Measurements from ENCODE around the gene SCIMP.
A peak's percentile ranks its signal among the peaks of the same experiment; 100 is the strongest.
"Not testable (repeated sequence)": the region's sequence is repeated elsewhere in the genome, so short reads cannot be mapped to it uniquely, and the experiment has no call there.

Gene SCIMP

DNA sequence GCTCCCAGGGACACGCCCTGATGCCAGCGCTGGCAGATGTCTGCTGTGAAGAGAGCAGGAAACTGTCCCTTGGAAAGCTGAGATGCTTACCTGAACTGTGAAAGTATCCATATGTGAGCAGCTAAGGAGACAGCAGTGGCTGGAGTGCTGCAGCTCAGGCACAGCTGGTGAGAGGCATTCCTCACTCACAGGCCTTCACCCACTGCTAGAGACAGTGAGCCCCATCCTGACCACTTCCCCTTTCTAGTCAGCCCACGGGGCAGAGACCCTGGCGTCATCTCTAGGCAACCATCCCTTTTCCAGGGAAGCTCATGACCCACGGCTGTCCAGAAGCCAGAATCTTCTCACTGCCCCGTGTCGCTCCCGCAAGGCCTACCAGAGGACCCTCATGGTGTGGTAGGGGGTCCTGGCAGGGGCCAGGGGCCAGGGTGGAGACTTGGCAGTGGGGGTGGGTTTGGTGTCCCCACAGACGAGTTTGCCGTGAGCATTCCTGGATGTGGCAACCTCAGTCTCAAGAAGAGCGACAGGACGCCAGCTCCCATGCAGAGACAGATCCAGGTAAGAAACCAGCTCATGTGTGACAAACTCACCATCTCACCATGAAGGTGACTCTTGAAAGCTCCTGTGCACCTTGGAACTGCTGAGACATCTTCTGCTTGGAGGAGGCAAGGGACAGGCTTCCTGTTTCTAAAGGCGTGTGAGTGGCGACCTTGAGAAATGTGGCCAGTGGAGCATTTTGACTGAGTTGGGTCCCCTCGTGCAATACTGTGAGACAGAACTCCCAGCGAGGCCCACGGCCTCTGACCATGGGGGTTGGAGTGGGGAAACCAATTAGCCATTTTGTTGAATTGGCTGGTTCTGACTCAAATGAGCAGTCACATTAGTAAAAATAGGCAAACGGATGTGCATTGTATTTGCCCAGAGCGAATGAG lies at the start of gene SCIMP:
Gene SCIMP (minus strand): TSS at position 216 of the 932 bp plus-strand sequence. CDS start 105 bp downstream, at position 111.
- no peak for DNase-seq

DNA sequence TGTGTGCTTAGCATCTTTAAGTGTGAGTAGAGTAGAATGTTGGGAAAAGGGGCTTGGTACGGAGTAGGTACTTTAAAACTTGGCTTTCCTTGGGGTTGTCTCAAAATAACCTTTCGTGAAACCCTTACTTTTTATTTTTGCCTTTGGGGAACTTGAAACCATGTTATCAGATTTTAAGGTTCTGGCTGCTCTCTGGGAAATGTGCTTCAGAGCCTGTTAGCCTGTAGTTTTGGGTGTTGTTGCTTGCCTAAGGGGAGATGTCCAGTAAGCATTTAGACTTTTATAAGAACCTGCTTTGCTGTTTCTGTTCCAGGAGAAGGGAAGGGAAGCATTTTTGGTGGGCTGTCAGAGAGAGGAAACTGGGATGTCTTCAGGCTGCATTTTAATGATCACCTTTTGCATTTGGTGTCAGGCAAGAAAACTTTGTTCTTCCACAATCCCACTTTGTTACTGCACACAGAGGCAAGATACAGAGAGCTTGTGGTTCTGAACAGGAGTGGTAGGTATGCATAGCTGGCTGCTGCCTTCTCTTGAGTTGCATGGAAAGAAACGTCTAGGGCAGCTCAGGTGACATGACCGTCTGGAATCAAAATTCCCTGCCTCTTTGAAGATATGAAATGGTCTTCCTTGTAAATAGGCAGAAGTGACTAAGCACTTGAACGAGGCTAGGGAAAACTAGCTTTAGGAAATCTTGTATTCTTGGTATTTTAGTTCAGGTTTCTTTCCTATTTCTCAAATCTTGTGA lies 49.1 kb upstream of the SCIMP start:
- DNase-seq: no peak

DNA sequence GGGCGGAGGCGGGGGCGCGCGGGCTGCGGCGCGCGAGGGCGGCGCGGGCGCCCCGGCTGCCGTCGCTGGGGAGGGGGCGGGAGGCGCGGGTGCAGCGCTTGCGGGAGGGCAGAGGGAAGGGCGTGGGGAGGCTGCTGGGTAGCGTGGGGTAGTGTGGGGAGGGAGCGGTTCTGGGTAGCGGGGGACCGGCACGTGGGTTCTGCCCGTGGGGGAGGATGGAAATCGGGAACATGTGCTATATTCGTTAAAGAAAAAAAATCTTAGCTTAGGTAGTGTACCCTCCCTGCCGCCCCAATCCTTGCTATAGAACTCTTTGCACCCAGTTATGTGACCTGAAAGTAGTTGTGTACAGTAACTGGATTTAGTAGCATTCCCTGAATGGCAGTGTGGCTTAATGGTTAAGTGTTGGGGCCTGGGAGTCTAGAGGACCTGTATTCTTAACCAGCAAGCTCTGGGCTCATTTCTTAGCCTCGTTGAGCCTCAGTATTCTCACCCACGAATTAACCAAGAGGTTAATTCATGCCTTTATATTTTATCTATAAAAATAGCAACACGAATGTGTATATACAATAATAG lies 48.1 kb upstream of the SCIMP start:
- no peak for DNase-seq

DNA sequence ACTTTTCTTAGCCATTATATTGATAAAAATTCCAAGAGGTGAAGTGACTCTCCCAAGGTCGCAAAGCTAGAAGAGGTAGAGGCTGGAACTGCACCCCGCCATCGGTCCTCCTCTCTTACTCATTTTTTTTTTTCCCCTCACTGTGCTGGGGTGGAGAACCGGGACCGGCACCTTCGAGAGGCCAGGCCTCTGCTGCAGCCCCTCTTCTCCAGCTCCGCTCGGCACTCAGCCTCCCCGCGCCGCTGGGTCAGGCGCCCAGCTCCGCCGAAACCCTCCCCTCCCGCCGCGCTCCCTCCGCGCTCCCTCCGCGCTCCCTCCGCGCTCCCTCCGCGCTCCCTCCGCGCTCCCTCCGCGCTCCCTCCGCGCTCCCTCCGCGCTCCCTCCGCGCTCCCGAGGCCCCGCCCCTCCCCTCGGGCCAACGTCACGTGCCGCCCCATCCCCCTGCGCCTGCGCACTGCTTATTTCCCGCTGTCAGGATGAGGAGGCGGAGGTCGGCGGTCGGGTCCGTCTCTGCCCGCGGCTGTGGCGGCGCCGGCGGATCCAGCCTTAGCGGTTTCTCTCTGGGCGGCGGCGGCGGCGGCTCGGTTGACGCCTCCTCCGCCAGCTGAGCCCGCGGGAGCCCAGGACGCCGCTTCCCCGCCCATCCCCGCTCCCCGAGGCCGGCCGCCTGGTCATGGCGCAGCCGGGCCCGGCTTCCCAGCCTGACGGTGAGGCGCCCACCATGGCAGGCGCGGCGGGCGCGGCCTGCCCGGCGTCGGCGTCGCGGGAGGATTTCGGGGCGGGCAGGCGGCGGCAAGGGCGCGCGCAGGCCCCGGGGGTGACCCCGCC lies 47.4 kb upstream of the SCIMP start, which contains the start of gene RABEP1:
Gene RABEP1 (plus strand): TSS at position 471 of the 828 bp plus-strand sequence. CDS start 203 bp downstream, at position 674.
- peak; percentile 48 for DNase-seq

DNA sequence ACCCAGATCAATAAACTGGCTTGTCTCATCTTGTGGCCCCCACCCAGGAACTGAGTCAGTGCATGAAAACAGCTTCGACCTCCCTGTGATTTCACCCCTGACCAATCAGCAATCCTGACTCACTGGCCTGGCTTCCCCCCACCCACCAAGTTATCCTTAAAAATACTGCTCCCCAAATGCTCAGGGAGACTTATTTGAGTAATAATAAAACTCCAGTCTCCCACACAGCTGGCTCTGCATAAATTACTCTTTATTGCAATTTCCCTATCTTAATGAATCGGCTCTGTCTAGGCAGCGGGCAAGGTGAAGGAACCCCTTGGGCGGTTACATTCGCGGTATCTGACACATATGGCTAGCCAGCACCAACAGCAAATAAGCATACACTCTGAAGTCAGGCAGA lies 37.7 kb upstream of the SCIMP start:
- DNase-seq: no peak

DNA sequence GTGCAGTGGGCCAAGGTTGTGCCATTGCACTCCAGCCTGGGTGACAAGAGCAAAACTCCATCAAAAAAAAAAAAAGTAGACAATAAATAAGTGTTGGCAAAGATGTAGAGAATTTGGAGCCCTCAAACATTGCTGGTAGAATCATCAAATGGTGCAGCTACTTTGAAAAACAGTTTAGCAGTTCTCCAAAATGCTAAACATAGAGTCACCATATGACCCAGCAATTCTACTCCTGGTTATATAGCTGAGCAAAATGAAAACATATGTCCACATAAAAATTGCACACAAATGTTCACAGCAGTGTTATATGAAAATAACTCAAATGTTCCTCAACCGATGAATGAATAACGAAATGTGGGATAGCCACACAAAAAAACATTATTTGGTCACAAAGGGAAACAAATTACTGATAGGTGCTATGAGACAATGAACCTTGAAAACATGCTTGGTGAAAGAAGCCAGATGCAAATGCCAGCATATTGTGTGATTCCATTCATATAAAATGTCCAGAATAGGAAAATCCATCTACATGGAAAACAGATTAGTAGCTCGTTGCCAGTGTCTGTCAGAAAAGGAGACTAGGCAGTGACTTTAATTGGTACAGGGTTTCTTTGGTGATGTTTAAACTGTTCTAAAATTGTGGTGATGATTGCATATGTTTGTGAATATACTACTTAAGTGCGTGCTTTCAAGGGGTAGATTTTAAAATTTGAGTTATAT lies 34.7 kb upstream of the SCIMP start:
- DNase-seq: no peak

DNA sequence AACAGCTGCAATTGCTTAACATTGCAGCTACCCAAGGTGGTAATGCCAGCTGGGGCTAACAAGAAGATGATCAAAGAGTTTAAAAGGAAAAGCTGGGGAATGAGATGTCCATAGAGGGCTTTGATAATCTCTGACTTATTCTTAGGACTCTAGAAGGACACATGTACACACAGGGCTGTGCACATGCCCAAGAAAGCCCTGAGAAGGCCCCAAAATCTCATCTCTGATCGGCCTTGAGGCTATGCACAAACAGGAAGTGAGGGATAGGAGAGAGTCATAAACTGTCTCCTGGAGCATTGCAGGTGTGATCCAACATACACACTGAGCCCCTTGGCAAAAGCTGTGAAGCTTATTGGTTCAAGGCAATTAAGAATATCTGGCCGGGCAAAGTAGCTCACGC lies 30.2 kb upstream of the SCIMP start:
- no peak for DNase-seq

DNA sequence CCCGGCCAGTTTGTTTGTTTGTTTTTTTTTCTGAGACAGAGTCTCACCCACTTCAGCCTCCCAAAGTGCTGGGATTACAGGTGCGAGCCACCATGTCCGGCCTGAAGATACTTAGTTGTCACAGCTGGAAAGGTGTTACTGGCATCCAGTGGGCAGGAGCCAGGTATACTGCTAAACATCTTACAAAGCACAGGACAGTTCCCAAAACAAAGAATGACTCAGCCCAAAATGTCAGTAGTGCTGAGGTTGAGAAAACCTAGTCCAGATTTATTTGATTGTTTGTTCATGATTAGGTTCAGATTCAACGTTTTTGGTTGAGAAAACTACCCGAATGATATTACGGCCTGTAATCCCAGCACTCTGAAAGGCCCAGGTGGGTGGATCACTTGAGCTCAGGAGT lies 28.8 kb upstream of the SCIMP start:
- DNase-seq: no peak

DNA sequence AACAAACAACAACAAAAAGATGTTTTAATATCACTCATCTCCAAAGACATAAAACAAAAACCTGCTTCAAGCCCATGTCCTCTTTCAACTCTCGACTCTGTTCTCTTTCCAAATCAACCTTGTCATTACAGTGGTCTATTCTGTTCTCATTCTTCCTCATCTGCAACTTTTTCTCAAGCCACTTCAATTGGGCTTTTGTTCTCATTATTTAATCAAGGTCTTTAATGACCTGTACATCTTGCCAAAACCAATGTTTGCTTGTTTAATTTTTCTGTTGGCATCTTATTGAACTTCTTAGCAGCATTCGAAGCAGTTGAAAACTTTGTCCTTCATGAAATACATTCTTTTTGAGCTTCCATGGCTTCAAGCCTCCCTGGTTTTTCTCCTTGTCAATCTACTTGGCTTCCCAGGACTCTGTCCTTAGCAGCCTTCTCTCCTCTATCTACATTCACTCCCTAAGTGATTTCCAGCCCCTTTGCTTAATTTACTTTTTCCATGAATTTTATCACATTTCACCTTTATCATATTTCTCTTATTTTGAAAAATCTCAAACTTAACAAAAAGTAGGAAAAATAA lies 27.8 kb upstream of the SCIMP start:
- DNase-seq: no peak

DNA sequence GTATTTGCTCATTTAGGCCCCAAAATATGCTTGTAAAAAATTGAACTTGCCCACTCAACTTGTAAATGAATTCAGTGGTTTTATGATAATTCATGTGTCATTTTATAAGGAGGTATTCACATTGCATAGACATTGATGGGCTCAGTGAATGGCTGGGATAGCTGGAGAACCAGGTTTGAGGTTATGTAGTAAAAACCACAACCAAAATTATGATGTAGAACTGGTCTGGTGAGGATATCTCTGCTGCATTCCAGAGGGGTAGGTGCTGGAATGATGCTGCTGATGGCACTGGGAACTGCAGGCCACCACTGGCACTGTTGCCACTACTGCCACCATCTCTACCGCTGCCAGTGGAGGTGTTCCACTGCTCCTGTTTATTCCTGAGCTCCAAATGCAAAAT lies 25.9 kb upstream of the SCIMP start:
- no peak for DNase-seq

DNA sequence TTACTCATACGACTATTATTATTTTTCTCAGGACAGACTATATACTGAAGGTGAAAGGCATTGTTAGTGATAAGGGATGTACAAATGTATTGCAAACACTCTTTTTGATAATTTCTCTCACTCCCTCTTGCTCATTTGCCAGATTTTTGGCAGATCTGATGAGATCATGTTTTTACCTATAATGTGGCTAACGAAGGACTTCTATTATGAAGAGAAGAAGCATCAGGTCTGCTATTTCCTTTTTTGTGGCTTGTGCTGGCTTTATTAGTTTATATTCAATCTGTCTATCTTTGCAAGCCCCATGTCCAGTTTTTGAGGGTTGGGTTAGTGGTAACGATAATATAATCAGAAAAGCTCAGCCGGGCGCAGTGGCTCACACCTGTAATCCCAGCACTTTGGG lies 22.5 kb upstream of the SCIMP start:
- no peak for DNase-seq

DNA sequence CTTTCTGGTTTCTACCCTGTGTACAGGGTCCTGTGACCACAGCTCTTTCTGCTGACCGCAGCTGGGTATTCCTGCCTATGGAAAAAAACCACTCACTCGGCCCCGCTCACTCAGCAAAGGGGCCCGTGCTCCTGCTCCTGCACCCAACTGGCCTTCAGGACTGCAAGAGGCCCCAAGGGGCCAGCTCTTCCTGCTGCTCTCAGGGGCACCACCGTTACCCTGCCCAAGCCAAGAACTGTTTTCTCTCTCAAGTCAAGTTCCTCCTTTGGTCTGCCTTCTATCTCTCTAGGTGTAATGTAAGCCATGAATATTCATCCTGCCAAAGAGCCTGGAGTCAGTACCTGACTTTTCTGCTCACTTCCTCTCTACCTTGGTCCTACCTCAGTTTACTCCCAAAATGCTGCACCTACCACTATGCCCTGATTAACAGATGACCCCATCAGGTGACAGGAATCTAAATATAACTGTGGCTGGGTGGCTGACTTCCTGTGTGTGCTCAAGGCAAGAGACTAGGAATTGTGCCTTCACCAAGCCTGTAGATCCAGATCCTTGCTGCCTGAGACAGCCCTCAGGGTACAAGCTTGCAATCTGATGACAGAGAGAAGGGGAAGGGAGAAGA lies 20.4 kb upstream of the SCIMP start:
- DNase-seq: no peak

DNA sequence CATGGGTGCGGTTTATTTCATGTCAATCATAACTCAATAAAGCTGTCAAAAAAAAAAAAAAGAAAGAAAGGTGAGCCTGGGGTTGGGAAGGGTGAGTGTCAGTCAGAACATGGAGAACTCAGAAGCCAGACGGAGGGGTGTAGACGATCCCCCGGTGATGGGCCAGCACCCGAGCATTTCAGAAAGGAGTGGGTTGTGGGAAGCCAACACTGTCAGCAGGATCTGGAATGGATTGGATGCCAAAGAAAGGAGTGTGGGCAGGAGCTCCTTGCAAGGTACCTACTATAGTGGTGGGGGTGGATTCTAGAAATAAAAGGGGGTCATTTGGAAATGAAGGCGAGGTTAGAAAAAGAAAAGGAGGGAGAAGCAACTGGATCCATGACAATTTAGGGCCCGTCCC lies 19.8 kb upstream of the SCIMP start:
- DNase-seq: no peak

DNA sequence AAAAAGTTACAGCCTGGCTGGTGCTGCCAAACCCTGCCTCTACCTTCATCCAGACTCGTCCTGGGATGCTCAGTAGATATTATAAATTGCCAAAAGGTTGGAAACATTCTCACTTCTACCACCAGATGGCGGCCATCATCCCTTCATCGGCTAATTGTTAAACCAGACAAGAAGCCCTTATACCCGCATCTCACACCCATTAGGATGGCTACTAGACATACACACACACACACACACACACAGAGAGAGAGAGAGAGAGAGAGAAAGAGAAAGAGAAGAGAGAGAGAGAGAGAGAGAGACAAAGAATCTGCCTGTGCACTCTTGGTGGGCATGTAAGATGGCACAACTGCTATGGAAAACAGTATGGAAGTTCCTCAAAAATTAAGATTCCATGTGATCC lies 15.0 kb upstream of the SCIMP start:
- peak; percentile 23 for DNase-seq

DNA sequence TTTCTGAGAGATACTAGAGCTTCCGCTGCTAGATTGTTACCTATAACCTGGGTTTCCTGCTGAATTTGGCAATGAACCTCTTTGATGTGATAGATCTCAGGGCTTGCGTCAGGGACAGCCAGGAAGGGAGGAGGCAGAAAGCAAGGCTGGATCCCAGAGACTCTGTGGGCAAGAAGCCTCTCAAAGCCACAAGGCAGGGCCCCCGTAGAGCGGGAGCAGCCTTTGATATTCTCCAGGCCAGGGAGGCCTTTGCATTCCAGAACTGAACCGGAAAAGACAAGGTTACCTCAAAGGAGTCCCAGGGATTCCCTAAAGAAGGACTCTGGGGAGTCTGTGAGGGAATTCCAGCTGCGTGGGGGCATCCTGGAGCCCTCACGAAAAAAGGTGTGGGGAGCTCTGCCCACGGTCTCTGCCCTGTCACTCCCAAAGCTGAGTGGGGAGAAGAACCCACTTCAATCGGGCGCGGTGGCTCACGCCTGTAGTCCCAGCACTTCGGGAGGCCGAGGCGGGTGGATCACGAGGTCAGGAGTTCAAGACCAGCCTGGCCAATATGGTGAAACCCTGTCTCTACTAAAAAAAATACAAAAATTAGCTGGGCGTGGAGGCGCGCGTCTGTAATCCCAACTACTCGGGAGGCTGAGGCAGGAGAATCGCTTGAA lies 14.3 kb upstream of the SCIMP start:
- DNase-seq: no peak

DNA sequence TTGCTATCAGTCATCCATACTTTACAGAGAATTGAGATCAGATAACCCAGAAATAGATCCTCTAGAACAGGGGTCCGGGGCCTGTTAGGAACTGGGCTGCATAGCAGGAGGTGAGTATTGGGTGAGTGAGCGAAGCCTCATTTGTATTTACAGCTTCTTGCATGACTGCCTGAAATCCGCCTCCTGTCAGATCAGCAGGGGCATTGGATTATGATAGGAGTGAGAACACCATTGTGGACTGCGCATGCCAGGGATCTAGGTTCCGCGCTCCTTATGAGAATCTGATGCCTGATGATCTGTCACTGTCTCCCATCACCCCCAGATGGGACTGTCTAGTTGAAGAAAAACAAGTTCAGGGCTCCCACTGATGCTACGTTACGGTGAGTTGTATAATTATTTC lies 13.0 kb upstream of the SCIMP start:
- peak; percentile 28 for DNase-seq

DNA sequence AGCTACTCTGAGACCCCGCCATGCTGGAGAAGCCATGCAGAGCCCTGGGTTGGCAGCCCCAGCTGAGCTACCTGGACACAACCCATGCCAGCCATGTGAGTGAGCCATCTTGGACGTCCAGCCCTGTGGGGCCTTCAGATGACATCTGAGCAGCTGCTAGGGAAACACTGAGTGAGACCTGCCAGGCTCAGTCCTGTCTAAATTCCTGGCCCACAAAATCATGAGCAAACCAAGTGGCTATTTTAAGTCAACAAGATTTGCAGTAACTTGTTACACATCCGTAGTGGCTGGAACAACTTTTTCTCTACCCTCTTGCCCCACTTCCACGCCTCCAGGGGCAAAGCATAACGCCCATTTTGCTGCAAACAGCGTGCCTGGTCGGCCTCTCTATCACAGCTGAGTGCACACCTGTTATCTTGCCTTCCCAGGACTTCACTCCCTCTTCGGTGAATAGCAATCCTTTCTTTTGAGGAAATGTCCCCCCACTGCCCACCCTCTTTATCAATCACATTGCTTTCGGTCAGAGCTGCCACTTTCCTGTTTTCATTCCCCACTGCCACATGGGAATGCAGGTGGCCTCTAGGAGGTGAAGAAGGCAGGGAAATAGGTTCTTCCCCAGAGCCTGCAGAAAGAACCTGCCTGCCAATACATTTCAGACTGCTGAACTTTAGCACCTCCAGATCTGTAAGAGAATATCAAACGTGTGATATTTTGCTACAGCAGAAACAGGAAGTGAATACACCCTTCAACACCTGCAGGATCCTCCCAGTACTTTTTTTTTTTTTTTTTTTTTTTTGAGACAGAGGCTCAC lies 7.4 kb upstream of the SCIMP start:
- DNase-seq: no peak

DNA sequence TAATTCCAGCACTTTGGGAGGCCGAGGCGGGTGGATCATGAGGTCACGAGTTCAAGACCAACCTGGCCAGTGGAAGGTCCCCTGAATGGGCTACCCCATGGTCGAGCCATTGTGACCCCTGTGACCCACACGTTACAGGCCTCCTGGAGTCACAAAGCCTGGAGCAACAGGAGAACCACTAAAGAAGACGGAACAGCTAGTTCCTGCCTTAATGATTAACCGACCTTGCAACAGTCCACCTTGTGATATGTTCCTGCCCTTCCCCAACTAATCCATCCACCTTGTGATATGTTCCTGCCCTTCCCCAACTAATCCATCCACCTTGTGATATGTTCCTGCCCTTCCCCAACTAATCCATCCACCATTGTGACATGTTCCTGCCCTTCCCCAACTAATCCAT lies 5.1 kb upstream of the SCIMP start:
- DNase-seq: not testable (repeated sequence)

DNA sequence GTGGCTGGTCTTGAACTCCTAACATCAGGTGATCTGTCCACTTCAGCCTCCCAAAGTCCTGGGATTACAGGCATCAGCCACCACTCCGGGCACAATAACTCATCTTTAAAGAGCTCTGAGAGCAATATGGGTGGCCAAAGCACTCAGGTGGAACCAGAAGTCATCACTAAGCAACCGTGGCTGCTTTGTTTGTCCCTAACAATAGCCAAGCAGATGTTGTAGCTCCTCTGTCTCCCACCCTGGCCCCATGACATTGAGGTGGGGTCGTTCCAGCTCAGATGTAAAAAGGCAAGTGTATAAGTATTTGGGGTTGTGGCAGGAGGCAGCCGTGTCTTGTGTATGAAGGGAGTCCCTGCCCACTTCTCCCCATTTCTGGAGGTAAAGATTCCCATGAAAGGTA lies 3.7 kb upstream of the SCIMP start:
- no peak for DNase-seq

DNA sequence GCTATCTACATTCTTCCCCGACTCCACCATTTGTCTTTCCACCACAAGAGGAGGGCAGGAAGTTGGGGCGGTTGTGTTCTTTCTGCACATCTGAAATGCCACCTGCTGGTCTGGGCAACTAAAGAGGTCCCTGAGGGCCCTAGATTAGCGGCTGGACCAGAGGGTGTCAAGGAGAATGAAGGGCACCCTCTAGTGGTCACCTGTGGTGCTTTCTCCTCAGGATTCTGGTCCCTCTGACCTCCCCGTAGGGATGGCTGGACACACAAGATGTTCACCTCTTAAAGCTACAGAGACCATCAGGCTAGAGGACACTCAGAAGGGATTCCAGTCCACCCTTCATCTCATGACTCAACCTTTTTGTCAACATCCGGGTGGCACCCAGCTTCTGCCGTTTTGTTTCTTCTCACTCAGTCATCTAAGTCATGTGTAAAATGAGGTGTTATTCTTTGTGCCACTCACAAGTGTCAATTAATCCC lies 2.9 kb upstream of the SCIMP start:
- DNase-seq: peak; percentile 12
